GM18861 (cell line): ENCODE data around the gene VAMP5.
"Not testable (repeated sequence)": the region's sequence is repeated elsewhere in the genome, so short reads cannot be mapped to it uniquely, and the experiment has no call there.

Source experiments
- ATAC-seq: cut with Tn5 transposase; IDR thresholded peaks from one replicate; pipeline ENCODE4 v1.9.1; 2021; ENCODE audit not compliant: unreplicated experiment

VAMP5 gene

GRCh38 chr2:85599468-85600234 lies 15.4 kb downstream of the VAMP5 start:
- ATAC-seq: no peak

- ATAC-seq: no peak
These were observed 16.0 kb downstream of the VAMP5 start for GRCh38 chr2:85600235-85600575.

GRCh38 chr2:85600951-85601770 lies 16.9 kb downstream of the VAMP5 start:
- no peak for ATAC-seq

- peak; percentile 30 for ATAC-seq
These were observed 17.7 kb downstream of the VAMP5 start for GRCh38 chr2:85601771-85602475.

- ATAC-seq: peak; percentile 95
These were observed 18.4 kb downstream of the VAMP5 start, which contains the start of gene TMEM150A for GRCh38 chr2:85602476-85603234. Gene TMEM150A, minus strand, starts transcription at chr2:85602698. Its CDS starts 750 bp downstream, at chr2:85601948.

- not testable (repeated sequence) for ATAC-seq
These were observed 19.9 kb downstream of the VAMP5 start for GRCh38 chr2:85604133-85604444.

- ATAC-seq: no peak
These were observed 20.5 kb downstream of the VAMP5 start for GRCh38 chr2:85604568-85605339.

- no peak for ATAC-seq
These were observed 21.3 kb downstream of the VAMP5 start for GRCh38 chr2:85605406-85606115.

GRCh38 chr2:85606116-85606455 lies 21.9 kb downstream of the VAMP5 start:
- ATAC-seq: no peak

GRCh38 chr2:85607268-85608215 lies 23.3 kb downstream of the VAMP5 start:
- no peak for ATAC-seq

GRCh38 chr2:85611217-85611704 lies 27.0 kb downstream of the VAMP5 start:
- ATAC-seq: no peak

GRCh38 chr2:85611705-85612587 lies 27.7 kb downstream of the VAMP5 start, which contains the start of gene C2orf68:
Gene C2orf68, minus strand, starts transcription at chr2:85612066. Its CDS starts 82 bp downstream, at chr2:85611984.
- peak; percentile 57 for ATAC-seq

GRCh38 chr2:85613717-85614515 lies 29.7 kb downstream of the VAMP5 start:
- no peak for ATAC-seq

- not testable (repeated sequence) for ATAC-seq
These were observed 30.5 kb downstream of the VAMP5 start for GRCh38 chr2:85614757-85615156.

GRCh38 chr2:85615413-85615728 lies 31.1 kb downstream of the VAMP5 start:
- ATAC-seq: no peak

- ATAC-seq: not testable (repeated sequence)
These were observed 33.5 kb downstream of the VAMP5 start for GRCh38 chr2:85617723-85618122.

GRCh38 chr2:85619617-85620016 lies 35.4 kb downstream of the VAMP5 start:
- no peak for ATAC-seq
